Tibial artery (tissue), 4 donors: ENCODE results near the gene MYRIP.

ENCODE experiments used
- DNase-seq, 2 donors: peaks; one replicate each; pipeline ENCODE4 v3.0.0-alpha.2; 2019
- H3K27ac ChIP-seq, 2 donors: fragments of 200-600 bp; sonication (generic) in 1 of 2; 1 replicate in 1 of 2; 2 replicates in 1 of 2; pipeline ENCODE4 v1.5.1; 2018 to 2019; ENCODE audit warnings: mild to moderate bottlenecking in 1 of 2
- H3K27me3 ChIP-seq, 2 donors: fragments of 200-600 bp; sonication (generic) in 1 of 2; one replicate each; pipeline versions ENCODE4 v1.5.1 to v1.6.0; 2016 to 2019
- H3K36me3 ChIP-seq, 3 donors: fragments of 200-600 bp; sonication (generic) in 2 of 3; one replicate each; pipeline ENCODE4 v1.5.1; 2016 to 2019; ENCODE audit warnings: mild to moderate bottlenecking in 2 of 3
- H3K4me1 ChIP-seq, 4 donors: fragments of 200-600 bp; sonication (generic) in 2 of 4; 1 replicate in 3 of 4; 2 replicates in 1 of 4; pipeline ENCODE4 v1.5.1; 2016 to 2019
- H3K4me3 ChIP-seq, 2 donors: fragments of 200-600 bp; sonication (generic) in 1 of 2; 1 replicate in 1 of 2; 2 replicates in 1 of 2; pipeline ENCODE4 v1.5.1; 2018 to 2019; ENCODE audit warnings: mild to moderate bottlenecking in 2 of 2
- H3K9me3 ChIP-seq, 3 donors: fragments of 200-600 bp; sonication (generic) in 1 of 3; one replicate each; pipeline ENCODE4 v1.5.1; 2016 to 2019
- intact Hi-C: fragments of 100-400 bp; cut with DNase I; formaldehyde crosslinking; loops from one replicate; pipeline ENCODE4 v1.15.0; 2023; ENCODE audit warnings: low total_unique reads
- TF ChIP-seq, protein P1 (sequence below), 2 experiments: fragments of 200-600 bp in 1 of 2; fragments of 450-650 bp in 1 of 2; IDR thresholded peaks; one replicate each; pipeline ENCODE4 v1.5.1; 2017 to 2019; ENCODE audit warnings: antibody characterized with exemption in 2 of 2, mild to moderate bottlenecking in 1 of 2, moderate library complexity in 1 of 2

MYRIP gene

DNA sequence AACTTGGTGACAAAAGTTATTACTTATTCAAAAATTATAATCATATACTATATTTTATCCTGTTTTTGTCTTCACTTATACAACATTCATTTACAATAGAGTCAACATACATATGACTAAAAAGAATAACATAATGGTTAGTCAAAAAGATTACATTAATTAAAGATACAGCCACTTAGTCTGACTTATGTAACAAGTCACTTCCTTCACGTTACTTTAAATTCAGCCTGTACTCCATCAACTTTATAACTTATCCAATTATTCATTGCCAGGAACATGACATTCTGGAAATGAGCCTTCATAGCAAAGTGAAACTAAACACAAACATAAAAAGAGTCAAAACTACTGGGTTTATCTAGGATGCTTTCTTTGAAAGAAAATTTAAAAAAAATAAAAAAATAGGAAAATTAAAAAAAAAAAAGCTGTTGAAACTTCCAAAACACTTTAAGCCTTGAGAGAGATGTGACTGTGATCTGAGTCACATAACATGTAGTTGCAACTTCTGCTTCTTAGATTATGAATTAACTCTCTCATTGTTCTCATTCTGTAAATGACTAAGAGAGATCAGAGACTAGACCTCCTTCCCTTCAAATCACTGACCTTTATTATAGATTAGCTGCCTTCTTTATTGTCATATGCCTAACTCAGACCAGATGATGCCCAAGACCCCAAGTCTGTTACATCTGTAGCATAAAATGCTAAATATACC is 107.8 kb downstream of the MYRIP start:
- Histone ChIP-seq H3K4me1 (peaks cover 0 to 19% (median under 1%) of the 10 kb centered on the region in 4 donors), H3K9me3 (no peaks in the 10 kb centered on the region), H3K27me3 (no peaks in the 10 kb centered on the region), H3K4me3 (no peak overlapping the region), H3K27ac (no peak overlapping the region), H3K36me3 (no peaks in the 10 kb centered on the region)
- DNase-seq: no peak
- intact Hi-C loops: no loop called here
- TF ChIP-seq, protein P1, sequence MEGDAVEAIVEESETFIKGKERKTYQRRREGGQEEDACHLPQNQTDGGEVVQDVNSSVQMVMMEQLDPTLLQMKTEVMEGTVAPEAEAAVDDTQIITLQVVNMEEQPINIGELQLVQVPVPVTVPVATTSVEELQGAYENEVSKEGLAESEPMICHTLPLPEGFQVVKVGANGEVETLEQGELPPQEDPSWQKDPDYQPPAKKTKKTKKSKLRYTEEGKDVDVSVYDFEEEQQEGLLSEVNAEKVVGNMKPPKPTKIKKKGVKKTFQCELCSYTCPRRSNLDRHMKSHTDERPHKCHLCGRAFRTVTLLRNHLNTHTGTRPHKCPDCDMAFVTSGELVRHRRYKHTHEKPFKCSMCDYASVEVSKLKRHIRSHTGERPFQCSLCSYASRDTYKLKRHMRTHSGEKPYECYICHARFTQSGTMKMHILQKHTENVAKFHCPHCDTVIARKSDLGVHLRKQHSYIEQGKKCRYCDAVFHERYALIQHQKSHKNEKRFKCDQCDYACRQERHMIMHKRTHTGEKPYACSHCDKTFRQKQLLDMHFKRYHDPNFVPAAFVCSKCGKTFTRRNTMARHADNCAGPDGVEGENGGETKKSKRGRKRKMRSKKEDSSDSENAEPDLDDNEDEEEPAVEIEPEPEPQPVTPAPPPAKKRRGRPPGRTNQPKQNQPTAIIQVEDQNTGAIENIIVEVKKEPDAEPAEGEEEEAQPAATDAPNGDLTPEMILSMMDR (IDR thresholded peaks at IDR 0.05): no peak

DNA sequence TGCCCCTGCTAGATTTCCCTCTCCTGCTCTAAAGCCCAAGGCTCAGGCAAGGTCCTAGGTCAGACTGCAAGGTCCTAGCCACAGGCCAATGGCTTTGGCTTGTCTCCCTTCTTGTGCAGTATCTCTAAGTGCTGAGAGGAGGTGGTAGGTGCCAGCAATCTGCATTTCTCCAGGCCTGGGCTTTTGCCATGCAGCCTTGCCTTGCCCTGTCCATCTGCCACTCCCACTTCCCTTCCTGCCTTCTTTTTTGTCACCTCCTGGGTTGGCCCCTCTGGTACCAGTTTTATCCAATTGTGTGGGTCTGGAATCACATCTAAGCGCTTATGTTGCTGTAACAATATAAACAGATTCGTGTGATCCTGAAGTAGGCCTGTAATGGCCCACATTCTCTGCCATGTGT is 109.9 kb downstream of the MYRIP start:
- intact Hi-C loops: loop anchor here (2.0 kb wide), 1 partner anchor 16 kb away; no protein-coding TSS in a partner anchor
- Histone ChIP-seq H3K4me3 (no peak overlapping the region), H3K27ac (no peak overlapping the region), H3K9me3 (no peaks in the 10 kb centered on the region), H3K4me1 (peaks cover 0 to 4% (median 0%) of the 10 kb centered on the region in 4 donors), H3K27me3 (no peaks in the 10 kb centered on the region), H3K36me3 (no peaks in the 10 kb centered on the region)
- no peak for DNase-seq
- TF ChIP-seq, protein P1 (IDR thresholded peaks at IDR 0.05): no peak

DNA sequence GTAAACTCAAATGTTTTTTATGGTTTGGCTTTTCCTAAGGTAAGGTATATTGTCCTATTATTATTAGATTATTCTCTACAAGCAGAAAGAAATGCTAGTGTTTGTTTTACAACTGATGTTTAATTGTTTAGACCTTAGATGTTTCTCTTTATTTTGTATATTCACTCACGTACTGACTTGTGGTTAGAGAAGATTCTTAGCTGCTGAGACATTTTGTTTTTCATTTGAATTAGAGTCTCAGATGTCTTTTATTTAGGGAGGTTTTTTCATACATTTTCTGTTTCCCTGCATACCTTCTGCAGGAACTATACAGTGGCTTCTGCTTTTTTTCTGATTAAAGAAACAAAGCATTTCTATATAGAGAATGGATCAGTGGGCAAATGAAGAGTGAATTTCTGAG is 110.9 kb downstream of the MYRIP start:
- peaks cover 0 to 4% (median 0%) of the 10 kb centered on the region in 4 donors for H3K4me1 ChIP-seq
- intact Hi-C loops: no loop called here

DNA sequence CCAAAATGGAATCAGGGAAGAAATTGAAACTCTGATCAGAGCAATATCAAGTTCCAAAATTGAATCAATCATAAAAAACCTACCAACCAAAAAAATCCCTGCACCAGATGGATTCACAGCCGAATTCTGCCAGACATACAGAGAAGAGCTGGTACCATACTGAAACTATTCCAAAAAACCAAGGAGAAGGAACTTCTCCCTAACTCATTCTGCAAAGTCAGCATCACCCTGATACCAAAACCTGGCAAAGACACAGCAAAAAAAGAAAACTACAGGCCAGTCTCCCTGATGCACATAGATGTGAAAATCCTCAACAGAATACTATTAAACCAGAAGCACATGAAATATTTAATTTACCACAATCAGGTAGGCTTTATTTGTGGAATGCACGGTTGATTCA is 118.1 kb downstream of the MYRIP start:
- intact Hi-C loops: no loop called here
- no peak overlapping the region for H3K27ac ChIP-seq
- TF ChIP-seq, protein P1 (IDR thresholded peaks at IDR 0.05): no peak
- DNase-seq: no peak
- peaks cover 0 to 5% (median 0%) of the 10 kb centered on the region in 4 donors for H3K4me1 ChIP-seq
- no peaks in the 10 kb centered on the region for H3K36me3 ChIP-seq
- peaks cover 0 to 4% (median 0%) of the 10 kb centered on the region in 3 donors for H3K9me3 ChIP-seq
- no peak overlapping the region for H3K4me3 ChIP-seq
- H3K27me3 ChIP-seq: no peaks in the 10 kb centered on the region

More for the DNA sequence above, 110.9 kb downstream of the MYRIP start:
- TF ChIP-seq, protein P1 (IDR thresholded peaks at IDR 0.05): no peak
- Histone ChIP-seq H3K27ac (no peak overlapping the region), H3K36me3 (no peaks in the 10 kb centered on the region), H3K9me3 (peaks cover 0 to 1% (median 0%) of the 10 kb centered on the region in 3 donors), H3K4me3 (no peak overlapping the region), H3K27me3 (no peaks in the 10 kb centered on the region)
- DNase-seq: no peak

DNA sequence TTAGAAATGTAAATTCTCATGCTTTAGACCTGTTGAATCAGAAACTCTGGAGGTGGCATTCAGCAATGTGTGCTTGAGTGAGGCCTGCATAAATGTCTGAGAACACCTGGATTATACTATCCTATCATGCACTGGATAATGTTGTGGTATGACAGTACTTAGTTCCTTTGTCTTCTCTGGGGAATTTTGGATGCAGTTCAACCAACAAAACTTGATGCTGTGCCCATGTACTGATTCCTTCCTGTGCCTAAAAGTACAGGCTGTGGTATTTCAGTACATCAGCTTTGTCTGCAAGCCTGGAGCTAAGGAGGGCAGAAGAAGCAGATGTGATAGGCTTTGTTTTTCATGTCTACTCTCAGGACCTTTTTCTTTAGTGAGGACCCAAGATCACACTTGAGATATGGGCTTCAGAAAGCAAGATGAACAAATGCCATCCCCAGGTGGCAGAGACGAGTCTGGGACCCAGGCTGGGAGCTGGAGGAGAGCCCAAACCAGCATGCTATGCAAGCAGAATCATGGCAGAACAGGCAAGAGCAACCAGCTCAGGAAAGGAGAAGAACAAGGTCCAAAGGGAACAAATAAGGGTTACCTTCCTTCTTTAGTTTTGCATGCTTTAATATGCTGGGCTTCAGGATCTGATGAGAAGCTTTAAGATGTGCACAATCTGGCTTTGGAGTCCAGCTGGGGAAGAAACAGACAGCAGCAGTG is 124.7 kb downstream of the MYRIP start:
- TF ChIP-seq, protein P1 (IDR thresholded peaks at IDR 0.05): no peak
- H3K36me3 ChIP-seq: no peaks in the 10 kb centered on the region
- no peak for DNase-seq
- H3K4me1 ChIP-seq: peaks cover 0 to 38% (median 11%) of the 10 kb centered on the region in 4 donors
- H3K27me3 ChIP-seq: no peaks in the 10 kb centered on the region
- H3K4me3 ChIP-seq: no peak overlapping the region
- intact Hi-C loops: loop anchor here (2.0 kb wide), 1 partner anchor 15 kb away; no protein-coding TSS in a partner anchor
- peak overlapping the region in 1 of 2 donors; percentile 30 for H3K27ac ChIP-seq
- no peaks in the 10 kb centered on the region for H3K9me3 ChIP-seq
